Liver (tissue), 9 donors: ENCODE data around the gene DDX59. TPM values are rescaled to one million over a fixed set of nuclear protein-coding genes. Genes with fewer than 3 reads are reported as not detected.

Source experiments
- DNase-seq: peaks from one replicate; pipeline ENCODE4 v3.0.0-alpha.2; 2017; ENCODE audit warnings: low spot score
- H3K27ac ChIP-seq, 2 donors: one replicate each; pipeline ENCODE4 v1.7.0; 2013; ENCODE audit warnings: inconsistent platforms in 2 of 2, low read length in 2 of 2, control low read depth in 1 of 2, low read depth in 1 of 2, mild to moderate bottlenecking in 1 of 2
- H3K27me3 ChIP-seq, 4 donors: one replicate each; pipeline versions ENCODE4 v1.6.1 to v1.7.0; 2013; ENCODE audit warnings: low read length in 3 of 4, inconsistent platforms in 1 of 4, mild to moderate bottlenecking in 1 of 4, moderate library complexity in 1 of 4; ENCODE audit not compliant: control insufficient read depth in 4 of 4, insufficient read depth in 4 of 4
- H3K36me3 ChIP-seq, 4 donors: one replicate each; pipeline versions ENCODE4 v1.6.1 to v1.7.0; 2013; ENCODE audit warnings: low read length in 3 of 4, mild to moderate bottlenecking in 3 of 4, low read depth in 1 of 4, moderate library complexity in 1 of 4; ENCODE audit not compliant: control insufficient read depth in 4 of 4, insufficient read depth in 3 of 4
- H3K4me1 ChIP-seq, 4 donors: one replicate each; pipeline versions ENCODE4 v1.6.1 to v1.7.0; 2013; ENCODE audit warnings: low read length in 3 of 4, mild to moderate bottlenecking in 3 of 4, moderate library complexity in 1 of 4; ENCODE audit not compliant: control insufficient read depth in 4 of 4, insufficient read depth in 4 of 4
- H3K4me3 ChIP-seq, 3 donors: one replicate each; pipeline versions ENCODE4 v1.6.1 to v1.7.0; 2013; ENCODE audit warnings: low read length in 3 of 3, control low read depth in 1 of 3, low read depth in 1 of 3, mild to moderate bottlenecking in 1 of 3
- H3K9ac ChIP-seq, 2 donors: one replicate each; pipeline ENCODE4 v1.7.0; 2013; ENCODE audit warnings: low read length in 2 of 2, mild to moderate bottlenecking in 2 of 2, moderate library complexity in 2 of 2, control low read depth in 1 of 2, low read depth in 1 of 2
- H3K9me3 ChIP-seq, 4 donors: one replicate each; pipeline versions ENCODE4 v1.6.1 to v1.7.0; 2013; ENCODE audit warnings: low read length in 3 of 4; ENCODE audit not compliant: control insufficient read depth in 4 of 4
- EGR1 ChIP-seq, 2 donors: IDR thresholded peaks; 2 replicates each; pipeline ENCODE4 v1.6.1; 2016 to 2018; ENCODE audit warnings: antibody characterized with exemption in 2 of 2, low read depth in 2 of 2
- FOXA2 ChIP-seq: IDR thresholded peaks from 2 replicates; pipeline ENCODE4 v1.6.1; 2016; ENCODE audit warnings: antibody characterized with exemption
- RAD21 ChIP-seq, 2 donors: IDR thresholded peaks; 2 replicates each; pipeline ENCODE4 v1.6.1; 2016; ENCODE audit warnings: antibody characterized with exemption in 2 of 2, mild to moderate bottlenecking in 2 of 2
- RXRA ChIP-seq, 2 donors: IDR thresholded peaks; 2 replicates each; pipeline ENCODE4 v1.6.1; 2017 to 2018; ENCODE audit warnings: antibody characterized with exemption in 2 of 2, mild to moderate bottlenecking in 1 of 2
- SP1 ChIP-seq: IDR thresholded peaks from 2 replicates; pipeline ENCODE4 v1.6.1; 2018; ENCODE audit warnings: antibody characterized with exemption, mild to moderate bottlenecking
- TAF1 ChIP-seq: conservative IDR thresholded peaks from 2 replicates; pipeline ENCODE4 v1.6.1; 2016; ENCODE audit warnings: antibody characterized with exemption, mild to moderate bottlenecking
- WGBS: extraction: QIAGEN DNeasy Blood & Tissue Kit; methylation state at CpG from one replicate; pipeline ENCODE4 v1.1.7; 2013; 5-methylcytosine and 5-hydroxymethylcytosine counted together
- polyA plus RNA-seq, 2 donors: library from polyadenylated mRNA; stranded (reverse) in 1 of 2; unstranded in 1 of 2; fragments of 200-250 nt in 1 of 2; fragments of >200 nt in 1 of 2; fragmentation: Nextera tagmentation in 1 of 2; extraction: Ambion mirVana in 1 of 2; gene quantifications; one replicate each; pipeline versions ENCODE4 v1.2.1 to v1.2.3, GENCODE V29; 2013 to 2015
- total RNA-seq, 2 donors: library from RNA; depleted of rRNA; stranded (reverse); fragments of >200 nt; gene quantifications; one replicate each; pipeline ENCODE4 v1.2.3, GENCODE V29; 2014
- TF ChIP-seq, protein P1 (sequence below): IDR thresholded peaks from 2 replicates; pipeline ENCODE4 v1.6.1; 2016; ENCODE audit warnings: antibody characterized with exemption
- TF ChIP-seq, protein P2 (sequence below): IDR thresholded peaks from 2 replicates; pipeline ENCODE4 v1.6.1; 2016; ENCODE audit warnings: antibody characterized with exemption
- TF ChIP-seq, protein P3 (sequence below): IDR thresholded peaks from 2 replicates; pipeline ENCODE4 v1.6.1; 2016; ENCODE audit warnings: antibody characterized with exemption, mild to moderate bottlenecking
- donor health status: healthy.
- donor health status: healthy.
- donor health status: healthy.
- donor health status: healthy.
- donor health status: healthy.

DDX59 gene
- total and polyA plus RNA-seq, 4 donors = 5.8 to 12.1 (median 8.6) TPM

DNA sequence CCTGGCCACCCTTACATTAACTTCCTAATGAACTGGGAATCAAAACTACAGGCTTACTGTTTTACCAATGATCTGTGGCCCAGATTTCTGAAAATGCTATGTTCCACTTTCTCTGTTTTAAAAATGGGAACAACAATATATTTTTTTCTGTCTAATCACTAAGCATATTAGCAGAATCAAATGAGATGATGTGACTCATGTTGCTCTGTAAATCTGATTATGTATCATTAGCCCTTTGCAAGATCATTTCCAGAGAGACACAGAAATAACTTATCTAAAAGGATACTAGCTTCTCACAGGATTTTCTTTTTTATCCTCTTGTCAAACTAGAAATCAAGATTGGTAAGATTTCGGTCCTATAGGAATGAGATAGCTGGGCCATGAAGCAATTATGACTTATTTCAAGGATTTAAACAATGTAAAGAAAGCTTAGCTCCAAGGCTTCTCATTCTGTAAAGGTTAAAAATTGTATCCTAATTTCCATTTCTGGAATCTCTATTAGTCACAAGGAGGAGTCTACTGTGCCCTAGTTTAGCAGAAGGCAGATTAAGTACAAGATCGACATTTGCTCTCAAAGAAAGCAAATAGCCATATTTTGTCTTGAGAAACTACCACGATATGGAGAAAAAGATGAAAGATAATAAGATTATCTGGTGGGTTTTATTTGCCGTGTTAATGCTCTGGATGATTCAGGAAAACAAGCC, 36.6 kb upstream of the DDX59 start:
- H3K9me3 ChIP-seq = no peaks in the 10 kb centered on the region
- no peaks in the 10 kb centered on the region for H3K27me3 ChIP-seq
- WGBS = 88% methylated on average over 4 of the region's 4 CpGs
- no peak overlapping the region for H3K9ac ChIP-seq
- no peaks in the 10 kb centered on the region for H3K4me1 ChIP-seq
- TF ChIP-seq, protein P1, sequence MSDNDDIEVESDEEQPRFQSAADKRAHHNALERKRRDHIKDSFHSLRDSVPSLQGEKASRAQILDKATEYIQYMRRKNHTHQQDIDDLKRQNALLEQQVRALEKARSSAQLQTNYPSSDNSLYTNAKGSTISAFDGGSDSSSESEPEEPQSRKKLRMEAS = no peak
- H3K4me3 ChIP-seq = no peak overlapping the region
- DNase-seq = no peak
- H3K36me3 ChIP-seq = no peaks in the 10 kb centered on the region
- no peak overlapping the region for H3K27ac ChIP-seq

DNA sequence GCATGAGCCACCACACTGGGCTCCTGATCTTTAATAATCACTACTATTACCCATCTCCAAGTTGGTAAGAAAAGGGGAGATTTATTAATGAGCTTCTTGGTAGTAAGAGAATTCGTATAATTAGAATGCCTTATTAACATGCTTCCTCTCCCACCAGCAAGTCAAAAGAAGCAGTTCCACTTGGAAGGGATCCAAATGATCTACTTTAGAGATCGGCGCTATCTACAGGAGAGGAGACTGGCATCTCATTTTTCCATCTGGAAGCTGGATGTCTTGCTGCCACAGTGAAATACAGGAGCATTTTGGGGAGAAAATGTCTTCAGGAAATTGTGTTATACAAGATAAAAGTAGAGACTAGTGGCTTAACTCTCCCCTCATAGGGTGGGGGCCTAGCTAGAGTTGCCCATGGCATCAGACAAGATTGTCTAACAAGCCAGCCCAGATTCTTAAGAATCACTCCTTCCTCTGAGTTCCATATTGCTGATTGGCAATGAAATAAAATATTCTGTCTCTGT, 35.3 kb upstream of the DDX59 start:
- no peaks in the 10 kb centered on the region for H3K36me3 ChIP-seq
- no peak for DNase-seq
- H3K9ac ChIP-seq = no peak overlapping the region
- H3K4me3 ChIP-seq = no peak overlapping the region
- no peaks in the 10 kb centered on the region for H3K9me3 ChIP-seq
- no peaks in the 10 kb centered on the region for H3K27me3 ChIP-seq
- 86% methylated on average over 3 of the region's 3 CpGs for WGBS
- no peak for TF ChIP-seq TAF1
- TF ChIP-seq SP1 = no peak
- no peak for TF ChIP-seq RXRA (IDR thresholded peaks at IDR 0.05)
- TF ChIP-seq RAD21 (IDR thresholded peaks at IDR 0.05) = no peak
- TF ChIP-seq FOXA2 = no peak
- TF ChIP-seq, protein P2, sequence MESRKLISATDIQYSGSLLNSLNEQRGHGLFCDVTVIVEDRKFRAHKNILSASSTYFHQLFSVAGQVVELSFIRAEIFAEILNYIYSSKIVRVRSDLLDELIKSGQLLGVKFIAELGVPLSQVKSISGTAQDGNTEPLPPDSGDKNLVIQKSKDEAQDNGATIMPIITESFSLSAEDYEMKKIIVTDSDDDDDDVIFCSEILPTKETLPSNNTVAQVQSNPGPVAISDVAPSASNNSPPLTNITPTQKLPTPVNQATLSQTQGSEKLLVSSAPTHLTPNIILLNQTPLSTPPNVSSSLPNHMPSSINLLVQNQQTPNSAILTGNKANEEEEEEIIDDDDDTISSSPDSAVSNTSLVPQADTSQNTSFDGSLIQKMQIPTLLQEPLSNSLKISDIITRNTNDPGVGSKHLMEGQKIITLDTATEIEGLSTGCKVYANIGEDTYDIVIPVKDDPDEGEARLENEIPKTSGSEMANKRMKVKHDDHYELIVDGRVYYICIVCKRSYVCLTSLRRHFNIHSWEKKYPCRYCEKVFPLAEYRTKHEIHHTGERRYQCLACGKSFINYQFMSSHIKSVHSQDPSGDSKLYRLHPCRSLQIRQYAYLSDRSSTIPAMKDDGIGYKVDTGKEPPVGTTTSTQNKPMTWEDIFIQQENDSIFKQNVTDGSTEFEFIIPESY = no peak
- TF ChIP-seq, protein P3, sequence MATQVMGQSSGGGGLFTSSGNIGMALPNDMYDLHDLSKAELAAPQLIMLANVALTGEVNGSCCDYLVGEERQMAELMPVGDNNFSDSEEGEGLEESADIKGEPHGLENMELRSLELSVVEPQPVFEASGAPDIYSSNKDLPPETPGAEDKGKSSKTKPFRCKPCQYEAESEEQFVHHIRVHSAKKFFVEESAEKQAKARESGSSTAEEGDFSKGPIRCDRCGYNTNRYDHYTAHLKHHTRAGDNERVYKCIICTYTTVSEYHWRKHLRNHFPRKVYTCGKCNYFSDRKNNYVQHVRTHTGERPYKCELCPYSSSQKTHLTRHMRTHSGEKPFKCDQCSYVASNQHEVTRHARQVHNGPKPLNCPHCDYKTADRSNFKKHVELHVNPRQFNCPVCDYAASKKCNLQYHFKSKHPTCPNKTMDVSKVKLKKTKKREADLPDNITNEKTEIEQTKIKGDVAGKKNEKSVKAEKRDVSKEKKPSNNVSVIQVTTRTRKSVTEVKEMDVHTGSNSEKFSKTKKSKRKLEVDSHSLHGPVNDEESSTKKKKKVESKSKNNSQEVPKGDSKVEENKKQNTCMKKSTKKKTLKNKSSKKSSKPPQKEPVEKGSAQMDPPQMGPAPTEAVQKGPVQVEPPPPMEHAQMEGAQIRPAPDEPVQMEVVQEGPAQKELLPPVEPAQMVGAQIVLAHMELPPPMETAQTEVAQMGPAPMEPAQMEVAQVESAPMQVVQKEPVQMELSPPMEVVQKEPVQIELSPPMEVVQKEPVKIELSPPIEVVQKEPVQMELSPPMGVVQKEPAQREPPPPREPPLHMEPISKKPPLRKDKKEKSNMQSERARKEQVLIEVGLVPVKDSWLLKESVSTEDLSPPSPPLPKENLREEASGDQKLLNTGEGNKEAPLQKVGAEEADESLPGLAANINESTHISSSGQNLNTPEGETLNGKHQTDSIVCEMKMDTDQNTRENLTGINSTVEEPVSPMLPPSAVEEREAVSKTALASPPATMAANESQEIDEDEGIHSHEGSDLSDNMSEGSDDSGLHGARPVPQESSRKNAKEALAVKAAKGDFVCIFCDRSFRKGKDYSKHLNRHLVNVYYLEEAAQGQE = no peak
- H3K27ac ChIP-seq = no peak overlapping the region
- no peaks in the 10 kb centered on the region for H3K4me1 ChIP-seq

DNA sequence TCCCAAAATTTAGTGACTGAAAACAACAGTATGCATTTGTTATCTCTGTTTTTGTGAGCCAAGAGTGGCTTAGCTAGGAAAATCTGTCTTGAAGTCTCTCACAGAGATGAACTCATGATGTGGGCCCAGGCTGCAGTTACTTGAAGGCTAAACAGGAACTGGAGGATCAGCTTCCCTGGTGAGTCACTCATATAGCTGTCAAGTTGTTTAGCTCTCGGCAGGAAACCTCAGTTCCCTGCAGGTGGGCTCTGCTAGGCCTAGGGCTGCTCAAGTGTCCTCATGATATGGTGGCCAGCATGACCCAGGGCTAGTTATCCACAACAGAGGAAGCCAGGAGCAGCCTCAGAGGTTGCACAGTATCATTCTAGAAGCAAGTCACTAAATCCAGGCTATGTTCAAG, 30.2 kb upstream of the DDX59 start:
- Histone ChIP-seq H3K36me3 (no peaks in the 10 kb centered on the region), H3K4me1 (no peaks in the 10 kb centered on the region), H3K9ac (no peak overlapping the region), H3K27me3 (no peaks in the 10 kb centered on the region), H3K9me3 (no peaks in the 10 kb centered on the region), H3K27ac (no peak overlapping the region), H3K4me3 (no peak overlapping the region)
- 89% methylated on average over 1 of the region's 1 CpG for whole genome bisulfite sequencing
- no peak for DNase-seq
- no peak for TF ChIP-seq EGR1 (IDR thresholded peaks at IDR 0.05; ENCODE audit: low read depth in 2 of 2)
